Neural cell (in vitro differentiated cells): ENCODE measurements around the gene RBM10.

ENCODE experiments used
- CTCF ChIP-seq: fragments of 450-650 bp; IDR thresholded peaks from 2 replicates; pipeline ENCODE4 v1.5.1; 2014; ENCODE audit warnings: antibody characterized with exemption, mild to moderate bottlenecking, moderate library complexity; ENCODE audit not compliant: poor library complexity, severe bottlenecking
- POLR2AphosphoS5 ChIP-seq: IDR thresholded peaks from 2 replicates; pipeline ENCODE4 v1.6.1; 2012
- SMC3 ChIP-seq: fragments of 450-650 bp; conservative IDR thresholded peaks from 2 replicates; pipeline ENCODE4 v1.6.1; 2014; ENCODE audit warnings: antibody characterized with exemption, mild to moderate bottlenecking, moderate library complexity; ENCODE audit not compliant: poor library complexity
- TAF1 ChIP-seq: IDR thresholded peaks from 2 replicates; pipeline ENCODE4 v1.6.1; 2012; ENCODE audit warnings: low read depth

GRCh38 chrX:47206316-47206715 is 61.3 kb downstream of the RBM10 start:
- TF ChIP-seq SMC3 (no peak), CTCF (no peak), TAF1 (no peak), POLR2AphosphoS5 (no peak)
